ENCODE results near the gene RAB11B.
"Not testable (repeated sequence)": the region's sequence is repeated elsewhere in the genome, so short reads cannot be mapped to it uniquely, and the experiment has no call there.

RAB11B gene

GRCh38 chr19:8441725-8442544 is 51.8 kb downstream of the RAB11B start:
- no peak for DNase-seq

GRCh38 chr19:8444140-8444676 is 54.0 kb downstream of the RAB11B start:
- not testable (repeated sequence) for DNase-seq

GRCh38 chr19:8444677-8445487 is 54.7 kb downstream of the RAB11B start, which contains the start of gene HNRNPM:
Gene HNRNPM (plus strand): TSS chr19:8444975. CDS start chr19:8444999, 24 bp downstream.
- peak; percentile 76 for DNase-seq

GRCh38 chr19:8445488-8446001 is 55.4 kb downstream of the RAB11B start:
- DNase-seq, result no peak

- no peak for DNase-seq
Measured at GRCh38 chr19:8446061-8446709, 56.0 kb downstream of the RAB11B start.

- no peak for DNase-seq
Measured at GRCh38 chr19:8449830-8450229, 59.7 kb downstream of the RAB11B start.

GRCh38 chr19:8451377-8451776 is 61.2 kb downstream of the RAB11B start:
- DNase-seq, result no peak

- DNase-seq, result no peak
Measured at GRCh38 chr19:8451885-8452284, 61.7 kb downstream of the RAB11B start.

GRCh38 chr19:8452446-8453123 is 62.4 kb downstream of the RAB11B start:
- no peak for DNase-seq

GRCh38 chr19:8453616-8454015 is 63.5 kb downstream of the RAB11B start:
- DNase-seq, result no peak
